GM12878 (cell line): ENCODE results near the gene GINM1. TPM values are rescaled to one million over a fixed set of nuclear protein-coding genes. Genes with fewer than 3 reads are reported as not detected.

Experiments
- BCL3 ChIP-seq: IDR thresholded peaks from 2 replicates; pipeline ENCODE4 v1.6.1; 2011; ENCODE audit warnings: borderline replicate concordance, low read depth, mild to moderate bottlenecking, moderate library complexity, low read length; ENCODE audit not compliant: insufficient read depth, poor library complexity, severe bottlenecking
- CEBPB ChIP-seq, 2 experiments: fragments of 150-350 bp in 1 of 2; IDR thresholded peaks; 2 replicates each; pipeline ENCODE4 v1.6.1; 2012 to 2014; ENCODE audit warnings: low read depth in 2 of 2, low read length in 2 of 2, borderline replicate concordance in 1 of 2, inconsistent platforms in 1 of 2
- FOS ChIP-seq: IDR thresholded peaks from 3 replicates; pipeline ENCODE4 v1.6.1; 2011; ENCODE audit warnings: borderline replicate concordance; ENCODE audit not compliant: insufficient read length; ENCODE audit errors: extremely low read depth
- HSF1 ChIP-seq: fragments of 150-350 bp; IDR thresholded peaks from 2 replicates; pipeline ENCODE4 v1.6.1; 2014; ENCODE audit warnings: mild to moderate bottlenecking, low read depth, low read length
- MEF2A ChIP-seq: IDR thresholded peaks from 2 replicates; pipeline ENCODE4 v1.6.1; 2011; ENCODE audit warnings: low read depth, mild to moderate bottlenecking, low read length, moderate library complexity; ENCODE audit not compliant: insufficient read depth
- MEF2B ChIP-seq: fragments of 450-650 bp; IDR thresholded peaks from 2 replicates; pipeline ENCODE4 v1.6.1; 2018; ENCODE audit warnings: mild to moderate bottlenecking, moderate library complexity; ENCODE audit not compliant: partially characterized antibody, poor library complexity, severe bottlenecking
- RELA ChIP-seq: fragments of 450-650 bp; IDR thresholded peaks from 2 replicates; pipeline ENCODE4 v1.8.0; 2014; ENCODE audit warnings: borderline replicate concordance; ENCODE audit not compliant: partially characterized antibody
- TAF1 ChIP-seq: IDR thresholded peaks from 2 replicates; pipeline ENCODE4 v1.6.1; 2011; ENCODE audit warnings: mild to moderate bottlenecking, low read depth, low read length, borderline replicate concordance
- ZNF217 ChIP-seq: fragments of 450-650 bp; IDR thresholded peaks from 2 replicates; pipeline ENCODE4 v1.6.1; 2017; ENCODE audit warnings: antibody characterized with exemption, mild to moderate bottlenecking
- ZNF687 ChIP-seq: fragments of 450-650 bp; IDR thresholded peaks from 2 replicates; pipeline ENCODE4 v1.6.1; 2017; ENCODE audit warnings: mild to moderate bottlenecking, moderate library complexity
- polyA plus RNA-seq, 11 experiments: library from polyadenylated mRNA; depleted of rRNA in 4 of 11; unstranded in 6 of 11; stranded (reverse) in 5 of 11; fragments of >200 nt; fragmentation: Nextera tagmentation in 4 of 11; fragmentation: Illumina TruSeq in 1 of 11; extraction: Ambion mirVana in 4 of 11; extraction: Trizol in 1 of 11; gene quantifications; 1 replicate in 1 of 11; 2 replicates in 10 of 11; pipeline versions ENCODE4 v1.2.1 to v1.2.3, GENCODE V29; 2011 to 2016; ENCODE audit warnings: inconsistent platforms in 2 of 11, missing spikeins in 2 of 11, low read depth in 1 of 11
- total RNA-seq, 4 experiments: library from RNA; depleted of rRNA in 3 of 4; stranded (reverse); fragments of >200 nt in 3 of 4; fragmentation: Illumina TruSeq in 1 of 4; extraction: Trizol in 1 of 4; gene quantifications; 2 replicates each; pipeline versions ENCODE4 v1.2.1 to v1.2.3, GENCODE V29; 2013 to 2021
- TF ChIP-seq, protein P1 (sequence below): fragments of 450-650 bp; IDR thresholded peaks from 2 replicates; pipeline ENCODE4 v1.6.1; 2018; ENCODE audit warnings: borderline replicate concordance, mild to moderate bottlenecking; ENCODE audit not compliant: partially characterized antibody
- TF ChIP-seq, protein P2 (sequence below): fragments of 450-650 bp; IDR thresholded peaks from 2 replicates; pipeline ENCODE4 v1.6.1; 2016; ENCODE audit warnings: mild to moderate bottlenecking
- TF ChIP-seq, protein P3 (sequence below): fragments of 450-650 bp; IDR thresholded peaks from 2 replicates; pipeline ENCODE4 v1.6.1; 2014; ENCODE audit warnings: mild to moderate bottlenecking

Gene GINM1
- total and polyA plus RNA-seq, 10 of the 15 experiments (the other 5 are each of a cell fraction or from before 2014, with no cell fraction given): 10.6 to 38.1 (median 30.8) TPM

GRCh38 chr6:149567945-149568585 lies 1.9 kb downstream of the GINM1 start (continued):
- TF ChIP-seq MEF2A (peak; percentile 14; the same call in 1 of the 2 replicates), CEBPB (IDR thresholded peaks at IDR 0.05; ENCODE audit: borderline replicate concordance in 1 of 2, low read depth in 2 of 2, low read length in 2 of 2) (no peak), TAF1 (0 out of 2 replicates have a peak, but pooled peaks have one; percentile 21), MEF2B (no peak), FOS (no peak), ZNF217 (no peak), HSF1 (no peak), BCL3 (no peak), ZNF687 (no peak), RELA (no peak)
- TF ChIP-seq, protein P1, sequence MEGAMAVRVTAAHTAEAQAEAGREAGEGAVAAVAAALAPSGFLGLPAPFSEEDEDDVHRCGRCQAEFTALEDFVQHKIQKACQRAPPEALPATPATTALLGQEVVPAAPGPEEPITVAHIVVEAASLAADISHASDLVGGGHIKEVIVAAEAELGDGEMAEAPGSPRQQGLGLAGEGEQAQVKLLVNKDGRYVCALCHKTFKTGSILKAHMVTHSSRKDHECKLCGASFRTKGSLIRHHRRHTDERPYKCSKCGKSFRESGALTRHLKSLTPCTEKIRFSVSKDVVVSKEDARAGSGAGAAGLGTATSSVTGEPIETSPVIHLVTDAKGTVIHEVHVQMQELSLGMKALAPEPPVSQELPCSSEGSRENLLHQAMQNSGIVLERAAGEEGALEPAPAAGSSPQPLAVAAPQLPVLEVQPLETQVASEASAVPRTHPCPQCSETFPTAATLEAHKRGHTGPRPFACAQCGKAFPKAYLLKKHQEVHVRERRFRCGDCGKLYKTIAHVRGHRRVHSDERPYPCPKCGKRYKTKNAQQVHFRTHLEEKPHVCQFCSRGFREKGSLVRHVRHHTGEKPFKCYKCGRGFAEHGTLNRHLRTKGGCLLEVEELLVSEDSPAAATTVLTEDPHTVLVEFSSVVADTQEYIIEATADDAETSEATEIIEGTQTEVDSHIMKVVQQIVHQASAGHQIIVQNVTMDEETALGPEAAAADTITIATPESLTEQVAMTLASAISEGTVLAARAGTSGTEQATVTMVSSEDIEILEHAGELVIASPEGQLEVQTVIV: no peak
- TF ChIP-seq, protein P2, sequence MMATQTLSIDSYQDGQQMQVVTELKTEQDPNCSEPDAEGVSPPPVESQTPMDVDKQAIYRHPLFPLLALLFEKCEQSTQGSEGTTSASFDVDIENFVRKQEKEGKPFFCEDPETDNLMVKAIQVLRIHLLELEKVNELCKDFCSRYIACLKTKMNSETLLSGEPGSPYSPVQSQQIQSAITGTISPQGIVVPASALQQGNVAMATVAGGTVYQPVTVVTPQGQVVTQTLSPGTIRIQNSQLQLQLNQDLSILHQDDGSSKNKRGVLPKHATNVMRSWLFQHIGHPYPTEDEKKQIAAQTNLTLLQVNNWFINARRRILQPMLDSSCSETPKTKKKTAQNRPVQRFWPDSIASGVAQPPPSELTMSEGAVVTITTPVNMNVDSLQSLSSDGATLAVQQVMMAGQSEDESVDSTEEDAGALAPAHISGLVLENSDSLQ: no peak
- TF ChIP-seq, protein P3, sequence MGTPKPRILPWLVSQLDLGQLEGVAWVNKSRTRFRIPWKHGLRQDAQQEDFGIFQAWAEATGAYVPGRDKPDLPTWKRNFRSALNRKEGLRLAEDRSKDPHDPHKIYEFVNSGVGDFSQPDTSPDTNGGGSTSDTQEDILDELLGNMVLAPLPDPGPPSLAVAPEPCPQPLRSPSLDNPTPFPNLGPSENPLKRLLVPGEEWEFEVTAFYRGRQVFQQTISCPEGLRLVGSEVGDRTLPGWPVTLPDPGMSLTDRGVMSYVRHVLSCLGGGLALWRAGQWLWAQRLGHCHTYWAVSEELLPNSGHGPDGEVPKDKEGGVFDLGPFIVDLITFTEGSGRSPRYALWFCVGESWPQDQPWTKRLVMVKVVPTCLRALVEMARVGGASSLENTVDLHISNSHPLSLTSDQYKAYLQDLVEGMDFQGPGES: no peak
